Natural killer cell treated with Interleukin-12 subunit alpha and Interleukin-12 subunit beta and Interleukin-15 and Interleukin-18, amount 100 ng/mL, for 72 hours (primary cell): ENCODE data around the gene RAB12. TPM values are rescaled to one million over a fixed set of nuclear protein-coding genes. Genes with fewer than 3 reads are reported as not detected.

Source experiments
- ATAC-seq, 2 donors: fragments of 150-1000 bp; cut with Tn5 transposase in 1 of 2; sonication (Bioruptor Pico), chemical (Tn5 transposase) in 1 of 2; 2 replicates each; pipeline ENCODE4 v1.10.0; 2021
- DNase-seq: peaks from one replicate; pipeline ENCODE4 v3.0.0; 2022; ENCODE audit warnings: low spot score
- H3K27ac Mint-ChIP-seq, 2 donors: 1 replicate in 1 of 2; 2 replicates in 1 of 2; pipeline ENCODE4 v1.8.0; 2022; ENCODE audit warnings: mixed read lengths in 2 of 2, mild to moderate bottlenecking in 1 of 2, moderate library complexity in 1 of 2
- H3K27me3 Mint-ChIP-seq, 2 donors: 1 replicate in 1 of 2; 2 replicates in 1 of 2; pipeline ENCODE4 v1.8.0; 2022; ENCODE audit warnings: mixed read lengths in 2 of 2
- H3K36me3 Mint-ChIP-seq: one replicate; pipeline ENCODE4 v1.8.0; 2022; ENCODE audit warnings: mixed read lengths
- H3K4me1 Mint-ChIP-seq, 2 donors: 1 replicate in 1 of 2; 2 replicates in 1 of 2; pipeline ENCODE4 v1.8.0; 2022; ENCODE audit warnings: low read depth in 2 of 2, mixed read lengths in 2 of 2, mild to moderate bottlenecking in 1 of 2
- H3K4me3 Mint-ChIP-seq: one replicate; pipeline ENCODE4 v1.8.0; 2022; ENCODE audit warnings: mixed read lengths
- H3K9me3 Mint-ChIP-seq: 2 replicates; pipeline ENCODE4 v1.8.0; 2022; ENCODE audit warnings: mixed read lengths
- total RNA-seq, 2 donors: library from RNA; stranded (reverse); gene quantifications; one replicate each; pipeline ENCODE4 v1.2.3, GENCODE V29; 2022

Gene RAB12
- total RNA-seq, 2 donors from 2014 or later, result 19.1 to 33.0 TPM

DNA sequence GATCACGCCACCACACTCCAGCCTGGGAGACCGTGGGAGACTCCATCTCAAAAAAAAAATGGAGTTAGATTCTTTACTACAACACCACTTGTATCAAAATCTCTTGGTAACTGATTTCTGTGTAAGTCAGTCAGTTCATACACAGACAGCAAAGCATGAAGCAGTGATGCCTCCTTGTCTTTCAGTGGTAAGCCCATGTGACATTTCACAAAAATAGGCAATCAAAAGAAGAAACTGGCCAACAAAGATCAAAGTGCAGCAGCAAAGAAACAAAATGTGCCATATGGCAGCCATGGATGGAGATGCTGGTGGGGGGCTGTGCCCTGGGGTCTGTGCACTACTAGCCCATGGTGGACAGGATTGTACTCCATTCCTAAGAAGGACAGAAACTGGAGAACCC is 6.7 kb upstream of the RAB12 start:
- no peak for ATAC-seq
- H3K4me3 Mint-ChIP-seq, result peak overlapping the region; percentile 15

DNA sequence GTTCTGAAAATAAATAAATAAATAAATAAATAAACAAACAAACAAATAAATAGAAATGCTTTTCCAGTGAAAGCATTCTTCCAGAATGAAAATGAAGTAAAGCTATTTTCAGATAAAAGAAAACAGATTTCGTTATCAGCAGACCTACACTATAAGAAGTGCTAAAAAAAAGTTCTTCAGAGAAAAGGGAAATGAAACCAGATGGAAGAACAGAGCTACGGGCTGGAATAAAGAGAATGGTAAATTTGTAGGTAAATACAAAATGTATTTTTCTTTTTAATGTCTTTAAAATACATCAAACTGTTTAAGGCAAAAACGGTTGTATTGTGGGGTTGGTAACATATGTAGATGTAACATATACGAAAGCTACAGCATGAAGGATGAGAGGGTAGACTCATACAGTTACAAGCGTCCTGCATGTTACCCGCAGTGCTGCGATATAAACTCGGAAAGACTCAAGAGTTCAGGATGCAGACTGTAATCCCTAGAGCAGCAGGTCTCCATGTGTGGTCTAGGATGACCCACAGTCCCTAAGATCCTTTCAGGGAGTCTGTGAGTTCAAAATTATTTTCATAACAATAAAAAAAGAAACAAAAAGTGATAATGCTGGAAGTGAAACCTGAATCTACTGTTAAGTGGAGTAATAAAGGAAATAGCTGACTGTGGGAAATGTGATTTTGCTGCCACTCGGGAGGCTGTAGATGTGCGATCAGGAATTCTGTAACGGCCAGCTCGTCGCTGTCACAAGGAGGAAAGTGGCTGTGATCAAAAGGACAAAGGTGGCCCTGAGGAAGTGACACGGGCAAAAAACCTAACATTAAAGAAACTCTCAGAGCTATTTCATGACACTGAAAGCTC is 5.3 kb upstream of the RAB12 start:
- Mint-ChIP-seq H3K4me3 (peak overlapping the region; percentile 65), H3K27ac (peak overlapping the region; percentile 36 to 68), H3K27me3 (peaks cover 0 to 18% of the 10 kb centered on the region in 2 donors), H3K9me3 (no peaks in the 10 kb centered on the region), H3K4me1 (peaks cover 35 to 43% of the 10 kb centered on the region in 2 donors), H3K36me3 (peaks cover 3% of the 10 kb centered on the region)
- no peak for DNase-seq
- no peak for ATAC-seq

More for the DNA sequence above, 6.7 kb upstream of the RAB12 start:
- H3K36me3 Mint-ChIP-seq, result no peaks in the 10 kb centered on the region
- peaks cover 26 to 30% of the 10 kb centered on the region in 2 donors for H3K4me1 Mint-ChIP-seq
- no peaks in the 10 kb centered on the region for H3K9me3 Mint-ChIP-seq
- H3K27me3 Mint-ChIP-seq, result peaks cover 0 to 23% of the 10 kb centered on the region in 2 donors
- H3K27ac Mint-ChIP-seq, result peak overlapping the region; percentile 47 to 83
- no peak for DNase-seq

DNA sequence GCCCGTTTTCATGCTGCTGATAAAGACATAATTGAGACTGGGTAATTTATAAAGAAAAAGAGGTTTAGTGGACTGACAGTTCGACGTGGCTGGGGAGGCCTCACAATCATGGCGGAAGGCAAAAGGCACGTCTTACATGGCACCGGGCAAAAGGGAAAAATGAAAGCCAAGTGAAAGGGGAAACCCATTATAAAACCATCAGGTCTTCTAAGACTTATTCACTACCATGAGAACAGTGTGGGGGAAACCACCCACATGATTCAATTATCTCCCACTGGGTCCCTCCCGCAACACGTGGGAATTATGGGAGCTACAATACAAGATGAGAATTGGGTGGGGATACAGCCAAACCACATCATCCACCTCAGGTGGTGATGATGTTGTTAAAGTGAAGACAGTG is 3.3 kb upstream of the RAB12 start:
- no peak for DNase-seq
- Mint-ChIP-seq H3K27me3 (peaks cover 0 to 18% of the 10 kb centered on the region in 2 donors), H3K27ac (no peak overlapping the region), H3K36me3 (peaks cover 5% of the 10 kb centered on the region), H3K9me3 (no peaks in the 10 kb centered on the region), H3K4me3 (no peak overlapping the region), H3K4me1 (peaks cover 41 to 50% of the 10 kb centered on the region in 2 donors)
- no peak for ATAC-seq

DNA sequence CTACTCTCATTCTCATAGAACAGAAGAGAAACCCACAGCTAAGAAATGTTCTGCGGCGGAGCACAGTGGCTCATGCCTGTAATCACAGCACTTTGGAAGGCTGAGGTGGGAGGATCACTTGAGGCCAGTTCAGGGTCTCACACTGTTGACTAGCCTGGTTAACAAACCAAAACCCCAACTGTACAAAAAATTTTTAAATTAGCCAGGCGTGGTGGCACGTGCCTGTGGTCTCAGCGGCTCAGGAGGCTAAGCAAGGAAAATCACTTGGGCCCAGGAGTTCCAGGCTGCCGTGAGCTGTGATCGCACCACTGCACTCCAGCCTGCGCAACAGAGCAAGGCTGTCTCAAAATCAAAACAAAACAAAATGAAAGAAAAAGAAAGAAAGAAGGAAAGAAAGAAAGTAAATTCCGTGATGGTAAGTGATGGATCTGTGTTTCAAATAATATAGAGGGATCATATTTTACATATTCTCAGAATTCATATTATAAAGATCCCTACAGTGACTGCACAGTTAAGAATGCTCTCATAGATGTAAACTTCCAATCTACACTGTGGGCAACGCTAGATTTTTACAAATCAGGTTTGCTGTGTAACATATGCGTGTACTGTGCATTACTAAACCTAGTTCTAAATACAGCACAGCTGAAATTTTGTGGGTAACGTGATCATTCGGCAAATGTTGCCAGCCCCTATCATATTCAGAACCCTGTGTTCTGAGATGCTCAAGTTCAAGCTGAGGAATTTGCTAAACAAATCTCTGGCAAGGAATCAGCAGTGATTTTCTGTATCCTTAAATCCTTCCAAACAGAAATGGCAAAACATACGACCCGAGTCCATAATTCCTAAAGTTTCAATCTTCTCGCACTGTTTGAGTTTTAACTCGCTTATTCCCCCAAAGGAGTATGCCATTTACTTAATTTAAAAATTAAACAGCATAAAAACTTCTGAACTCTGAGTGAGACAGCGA is 1.2 kb upstream of the RAB12 start:
- Mint-ChIP-seq H3K27ac (peak overlapping the region; percentile 82 to 86), H3K9me3 (no peaks in the 10 kb centered on the region), H3K36me3 (peaks cover 11% of the 10 kb centered on the region), H3K27me3 (peaks cover 0 to 9% of the 10 kb centered on the region in 2 donors), H3K4me1 (peaks cover 40 to 44% of the 10 kb centered on the region in 2 donors), H3K4me3 (peak overlapping the region; percentile 92)
- DNase-seq, result no peak
- no peak for ATAC-seq

DNA sequence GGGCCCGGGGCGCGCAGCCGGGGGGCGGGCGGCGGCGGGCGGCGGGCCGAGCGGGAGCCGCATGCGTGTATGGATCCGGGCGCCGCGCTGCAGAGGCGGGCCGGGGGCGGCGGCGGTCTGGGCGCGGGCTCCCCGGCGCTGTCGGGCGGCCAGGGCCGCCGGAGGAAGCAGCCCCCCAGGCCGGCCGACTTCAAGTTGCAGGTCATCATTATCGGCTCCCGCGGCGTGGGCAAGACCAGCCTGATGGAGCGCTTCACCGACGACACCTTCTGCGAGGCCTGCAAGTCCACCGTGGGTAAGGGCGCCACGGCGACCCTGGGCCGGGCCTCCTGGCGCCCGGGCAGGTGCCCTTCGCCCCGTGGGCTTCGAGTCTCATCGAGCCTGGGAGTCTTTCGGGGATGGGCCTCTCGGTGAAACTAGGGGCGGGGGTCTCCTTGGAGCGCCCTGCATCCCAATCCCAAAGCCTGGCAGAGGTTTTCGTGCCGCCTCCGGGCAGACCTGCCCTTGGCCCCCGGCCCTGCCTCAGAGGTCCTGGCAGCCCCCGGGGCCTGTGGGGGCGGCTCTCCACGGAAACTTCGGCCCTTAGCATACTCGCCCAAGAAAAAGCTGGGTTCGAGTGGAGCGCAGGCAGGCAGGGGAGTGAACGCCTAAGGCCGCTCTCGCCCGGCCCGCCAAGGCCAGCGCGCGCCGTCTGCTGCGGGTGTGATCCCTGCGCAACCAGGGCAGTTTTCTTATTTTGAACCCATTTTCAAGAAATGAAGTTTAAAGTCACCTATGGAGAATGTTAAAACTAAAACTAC is 622 bp downstream of the RAB12 start:
- Mint-ChIP-seq H3K9me3 (no peaks in the 10 kb centered on the region), H3K36me3 (peaks cover 11% of the 10 kb centered on the region), H3K4me1 (peaks cover 45 to 49% of the 10 kb centered on the region in 2 donors), H3K4me3 (peak overlapping the region; percentile 90), H3K27ac (peak overlapping the region; percentile 71 to 94), H3K27me3 (peaks cover 0 to 7% of the 10 kb centered on the region in 2 donors)
- ATAC-seq, result peak; percentile 13 to 42
- no peak for DNase-seq

DNA sequence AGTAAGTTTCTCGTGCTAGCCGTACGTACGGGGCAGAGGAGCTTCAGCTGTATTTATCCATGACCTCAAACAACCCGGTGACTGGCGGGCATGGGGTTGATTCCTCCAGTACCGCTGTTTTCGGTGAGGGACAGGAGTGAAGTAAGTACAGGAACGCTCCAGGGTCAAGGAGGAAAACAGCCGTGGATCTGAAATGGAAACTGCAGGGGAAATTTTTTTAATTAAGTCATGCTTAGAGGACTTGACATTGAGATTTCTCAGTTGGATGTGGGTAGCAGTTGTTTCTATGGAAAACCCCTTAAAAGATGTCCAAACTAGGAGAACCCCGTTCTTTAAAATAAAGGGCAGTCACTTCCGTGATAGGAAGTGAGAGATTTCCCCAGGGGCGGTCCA is 1.2 kb downstream of the RAB12 start:
- H3K27ac Mint-ChIP-seq, result peak overlapping the region; percentile 71 to 94
- H3K27me3 Mint-ChIP-seq, result peaks cover 0 to 7% of the 10 kb centered on the region in 2 donors
- no peaks in the 10 kb centered on the region for H3K9me3 Mint-ChIP-seq
- peaks cover 51 to 55% of the 10 kb centered on the region in 2 donors for H3K4me1 Mint-ChIP-seq
- DNase-seq (no peak), ATAC-seq (peak; percentile 2 to 67)
- peaks cover 11% of the 10 kb centered on the region for H3K36me3 Mint-ChIP-seq
- peak overlapping the region; percentile 90 for H3K4me3 Mint-ChIP-seq

DNA sequence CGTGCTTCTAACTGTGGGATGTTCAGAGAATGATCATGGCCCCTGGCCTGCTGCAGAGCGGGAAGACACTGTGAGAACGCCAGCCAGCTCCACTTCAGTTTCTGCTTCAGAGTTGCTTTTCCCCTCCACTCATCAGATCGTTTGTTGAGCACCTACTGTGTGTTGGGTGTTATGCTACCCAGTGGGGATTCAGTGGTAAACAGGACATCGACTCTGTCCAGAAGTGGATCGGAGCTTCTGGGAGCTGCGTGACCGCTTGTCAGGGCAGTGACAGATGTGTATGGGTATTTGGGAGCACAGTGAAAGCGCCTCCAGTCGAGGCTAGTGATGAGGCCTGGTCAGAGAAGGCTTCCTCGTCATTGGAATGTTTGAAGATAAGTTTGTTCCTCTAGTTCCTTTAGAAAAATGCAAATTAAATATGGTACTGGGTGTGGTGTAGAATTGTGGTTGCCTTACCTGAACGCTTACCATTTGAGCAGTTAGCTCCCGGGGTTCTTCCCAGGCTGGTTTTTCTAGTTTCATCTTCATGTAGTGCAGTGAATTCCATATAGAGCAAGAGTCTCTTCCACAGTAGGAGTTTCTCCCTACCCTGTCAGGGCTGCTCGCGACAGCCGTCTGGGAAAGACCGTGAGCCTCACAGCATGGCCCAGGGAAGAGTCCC is 2.8 kb downstream of the RAB12 start:
- ATAC-seq (no peak), DNase-seq (no peak)
- no peaks in the 10 kb centered on the region for H3K27me3 Mint-ChIP-seq
- H3K4me1 Mint-ChIP-seq, result peaks cover 49 to 60% of the 10 kb centered on the region in 2 donors
- no peaks in the 10 kb centered on the region for H3K9me3 Mint-ChIP-seq
- peak overlapping the region; percentile 90 for H3K4me3 Mint-ChIP-seq
- peak overlapping the region in 1 of 2 donors; percentile 94 for H3K27ac Mint-ChIP-seq
- peaks cover 11% of the 10 kb centered on the region for H3K36me3 Mint-ChIP-seq

DNA sequence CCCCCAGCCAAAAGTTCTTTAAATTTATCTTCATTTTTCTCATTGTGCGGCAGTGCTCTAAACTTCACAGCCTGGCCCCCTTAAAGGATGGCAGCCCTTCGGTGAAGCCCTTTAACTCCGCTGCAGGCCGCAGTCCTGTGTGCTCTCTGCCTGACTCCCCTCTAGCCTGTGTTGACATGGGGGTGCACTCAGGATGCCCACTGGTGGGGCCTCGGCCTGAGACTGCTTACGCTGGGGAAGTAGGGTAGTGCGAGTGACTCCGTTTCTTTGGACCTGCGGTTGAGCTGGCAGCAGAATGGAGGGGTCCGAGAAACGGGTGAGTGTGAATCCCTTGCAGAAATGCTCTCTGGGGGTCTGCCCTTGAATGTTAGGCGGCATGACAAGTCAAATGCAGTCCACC is 5.6 kb downstream of the RAB12 start:
- Mint-ChIP-seq H3K4me3 (peak overlapping the region; percentile 13), H3K27me3 (no peaks in the 10 kb centered on the region), H3K9me3 (no peaks in the 10 kb centered on the region), H3K36me3 (peaks cover 7% of the 10 kb centered on the region), H3K27ac (peak overlapping the region; percentile 31 to 87), H3K4me1 (peaks cover 63 to 65% of the 10 kb centered on the region in 2 donors)
- no peak for ATAC-seq
- DNase-seq, result no peak

DNA sequence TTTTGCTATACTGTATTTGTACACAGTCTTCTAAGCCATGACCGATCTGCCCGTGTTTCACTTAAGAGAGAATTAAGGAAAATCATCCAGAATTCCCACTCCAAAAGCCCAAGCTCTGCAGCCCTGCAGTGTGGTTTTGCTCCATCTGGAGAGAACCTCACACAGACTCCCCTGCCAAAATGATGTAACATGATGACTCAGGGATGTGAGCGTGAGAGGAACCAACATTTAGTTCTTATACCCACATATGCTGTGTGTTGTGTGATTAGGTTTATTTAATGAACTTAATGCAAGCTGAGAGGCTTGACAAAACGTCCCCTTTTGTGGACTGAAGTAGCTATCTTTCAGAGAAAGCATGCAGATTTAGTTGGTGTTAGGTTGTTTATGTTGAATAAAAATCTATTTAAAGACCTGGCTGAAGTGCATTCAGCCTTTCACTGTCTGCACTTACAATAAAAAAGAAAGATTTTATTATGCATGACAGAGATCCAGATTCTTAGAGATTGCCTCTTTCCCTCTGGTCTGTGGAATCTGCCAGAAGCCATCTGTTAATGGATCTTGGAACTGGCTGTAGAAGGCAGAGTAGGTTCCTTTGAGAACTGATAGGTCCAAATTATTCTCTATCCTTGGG is 6.3 kb downstream of the RAB12 start:
- ATAC-seq (no peak), DNase-seq (no peak)
- no peaks in the 10 kb centered on the region for H3K9me3 Mint-ChIP-seq
- no peaks in the 10 kb centered on the region for H3K27me3 Mint-ChIP-seq
- peaks cover 7% of the 10 kb centered on the region for H3K36me3 Mint-ChIP-seq
- no peak overlapping the region for H3K4me3 Mint-ChIP-seq
- H3K27ac Mint-ChIP-seq, result peak overlapping the region; percentile 31 to 87
- H3K4me1 Mint-ChIP-seq, result peaks cover 62 to 64% of the 10 kb centered on the region in 2 donors

DNA sequence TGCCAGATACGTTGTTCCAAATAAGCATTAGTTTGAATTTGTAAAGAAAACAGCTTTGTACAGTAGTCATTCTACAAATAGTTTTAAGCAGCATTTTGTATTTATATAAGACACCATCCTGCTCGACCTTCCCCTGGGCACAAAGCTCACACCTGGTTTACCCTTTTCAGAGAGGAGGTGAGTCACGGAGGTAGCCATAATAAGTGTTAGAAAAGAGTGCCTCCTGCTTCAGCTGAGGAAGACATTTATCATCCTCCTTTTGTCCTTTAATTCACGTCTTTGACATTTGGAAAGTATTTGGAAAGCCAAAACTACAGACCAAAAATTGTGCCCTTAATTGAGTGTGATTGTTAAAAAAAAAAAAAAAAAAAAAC is 6.8 kb downstream of the RAB12 start:
- H3K27ac Mint-ChIP-seq, result no peak overlapping the region
- ATAC-seq, result no peak
- peaks cover 5% of the 10 kb centered on the region for H3K36me3 Mint-ChIP-seq
- H3K9me3 Mint-ChIP-seq, result no peaks in the 10 kb centered on the region
- no peaks in the 10 kb centered on the region for H3K27me3 Mint-ChIP-seq
- no peak overlapping the region for H3K4me3 Mint-ChIP-seq
- H3K4me1 Mint-ChIP-seq, result peaks cover 63 to 64% of the 10 kb centered on the region in 2 donors
- DNase-seq, result no peak

DNA sequence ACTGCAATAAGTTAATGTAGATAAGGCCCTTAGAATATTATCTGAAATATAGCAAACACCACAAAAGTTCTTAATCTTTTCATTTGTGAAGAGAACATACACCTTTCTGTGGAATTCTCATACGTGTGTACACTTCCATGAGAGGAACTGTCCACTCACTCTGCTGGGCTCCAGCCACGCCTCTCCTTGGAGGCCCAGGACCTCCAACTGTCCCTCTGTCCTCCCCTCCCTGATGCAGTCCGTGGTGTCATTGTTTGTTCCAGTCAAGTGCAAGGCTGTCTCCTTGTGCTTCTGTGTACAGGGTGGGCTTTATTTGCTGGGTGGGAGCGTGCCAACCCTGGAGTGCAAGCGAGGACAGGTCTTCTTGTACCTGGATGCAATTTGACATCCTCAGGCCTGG is 8.7 kb downstream of the RAB12 start:
- no peak overlapping the region for H3K4me3 Mint-ChIP-seq
- peaks cover 63 to 68% of the 10 kb centered on the region in 2 donors for H3K4me1 Mint-ChIP-seq
- peaks cover 7% of the 10 kb centered on the region for H3K36me3 Mint-ChIP-seq
- no peaks in the 10 kb centered on the region for H3K9me3 Mint-ChIP-seq
- ATAC-seq, result no peak
- H3K27me3 Mint-ChIP-seq, result no peaks in the 10 kb centered on the region
- no peak for DNase-seq
- H3K27ac Mint-ChIP-seq, result no peak overlapping the region

DNA sequence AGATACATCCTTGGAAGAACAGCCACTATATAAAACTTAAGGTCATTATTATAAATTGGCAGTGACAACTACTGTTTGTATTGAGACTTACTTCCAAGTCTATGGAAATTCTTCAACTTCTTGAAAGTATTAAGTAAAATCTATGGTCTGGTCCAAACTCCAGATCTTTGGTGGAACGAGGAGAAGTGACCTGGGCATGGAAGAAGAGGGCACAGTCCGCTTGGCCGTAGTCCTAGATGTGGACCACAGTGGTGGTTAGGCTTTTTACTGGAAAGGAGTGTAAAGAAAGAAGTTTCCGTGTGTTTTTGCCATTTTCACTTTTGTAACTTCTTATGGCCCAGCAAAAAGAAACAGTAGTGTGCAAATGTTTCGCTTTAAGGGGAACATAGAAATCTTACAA is 9.8 kb downstream of the RAB12 start:
- Mint-ChIP-seq H3K27ac (peak overlapping the region in 1 of 2 donors; percentile 50), H3K9me3 (no peaks in the 10 kb centered on the region), H3K4me3 (no peak overlapping the region), H3K27me3 (no peaks in the 10 kb centered on the region), H3K4me1 (peaks cover 67 to 71% of the 10 kb centered on the region in 2 donors), H3K36me3 (peaks cover 7% of the 10 kb centered on the region)
- DNase-seq, result no peak
- no peak for ATAC-seq
